GM21825 (cell line): Measurements from ENCODE around the gene DOK3.

Source experiments
- ATAC-seq: cut with Tn5 transposase; IDR thresholded peaks from one replicate; pipeline ENCODE4 v1.9.1; 2021; ENCODE audit warnings: mild to moderate bottlenecking, moderate library complexity; ENCODE audit not compliant: unreplicated experiment

DOK3 gene

GRCh38 chr5:177509381-177509951 is at the start of gene DOK3:
DOK3 (minus strand) TSS chr5:177509826; CDS start chr5:177509540, 286 bp downstream.
- peak; percentile 23 for ATAC-seq

- ATAC-seq, result no peak
Observed at GRCh38 chr5:177557796-177558195, 48.2 kb upstream of the DOK3 start.

- ATAC-seq, result no peak
Observed at GRCh38 chr5:177557041-177557647, 47.5 kb upstream of the DOK3 start.

- no peak for ATAC-seq
Observed at GRCh38 chr5:177555665-177556064, 46.0 kb upstream of the DOK3 start.

GRCh38 chr5:177555228-177555627 is 45.6 kb upstream of the DOK3 start:
- no peak for ATAC-seq

GRCh38 chr5:177554474-177555111 is 45.0 kb upstream of the DOK3 start, which contains the start of gene FAM193B:
FAM193B (minus strand) TSS chr5:177554563; CDS start chr5:177554458, 105 bp downstream.
- ATAC-seq, result peak; percentile 87

GRCh38 chr5:177553671-177554429 is 44.2 kb upstream of the DOK3 start:
- peak; percentile 43 for ATAC-seq

GRCh38 chr5:177552839-177553455 is 43.3 kb upstream of the DOK3 start:
- ATAC-seq, result no peak

- ATAC-seq, result no peak
Observed at GRCh38 chr5:177550122-177550521, 40.5 kb upstream of the DOK3 start.

- no peak for ATAC-seq
Observed at GRCh38 chr5:177548495-177548894, 38.9 kb upstream of the DOK3 start.

GRCh38 chr5:177547736-177548135 is 38.1 kb upstream of the DOK3 start:
- ATAC-seq, result no peak

- no peak for ATAC-seq
Observed at GRCh38 chr5:177546258-177546741, 36.7 kb upstream of the DOK3 start.

- ATAC-seq, result no peak
Observed at GRCh38 chr5:177545487-177546257, 36.0 kb upstream of the DOK3 start.

GRCh38 chr5:177542816-177543465 is 33.3 kb upstream of the DOK3 start:
- no peak for ATAC-seq

- ATAC-seq, result no peak
Observed at GRCh38 chr5:177540438-177540837, 30.8 kb upstream of the DOK3 start.

- ATAC-seq, result no peak
Observed at GRCh38 chr5:177539411-177539810, 29.8 kb upstream of the DOK3 start.

GRCh38 chr5:177538876-177539275 is 29.2 kb upstream of the DOK3 start:
- no peak for ATAC-seq

- ATAC-seq, result no peak
Observed at GRCh38 chr5:177537389-177538361, 28.0 kb upstream of the DOK3 start.

- ATAC-seq, result no peak
Observed at GRCh38 chr5:177536386-177536785, 26.8 kb upstream of the DOK3 start.
